Measurements from ENCODE around the gene DPP6.

- TF ChIP-seq CTCF (IDR thresholded peaks at IDR 0.05; ENCODE audit: insufficient read depth, low read depth, low read length) (no peak), EZH2 (IDR thresholded peaks at IDR 0.05; ENCODE audit: insufficient read depth, low read length) (no peak)
These were observed 274.2 kb downstream of the DPP6 start for GRCh38 chr7:154326421-154326820.
